Liver (tissue), 2 donors: ENCODE results near the gene WBP2.
"Not testable (repeated sequence)": the region's sequence is repeated elsewhere in the genome, so short reads cannot be mapped to it uniquely, and the experiment has no call there.

Experiments
- ATF3 ChIP-seq: IDR thresholded peaks from 2 replicates; pipeline ENCODE4 v1.6.1; 2016; ENCODE audit warnings: antibody characterized with exemption
- MAX ChIP-seq: IDR thresholded peaks from 2 replicates; pipeline ENCODE4 v1.6.1; 2016; ENCODE audit warnings: antibody characterized with exemption
- donor health status: healthy.

GRCh38 chr17:75885860-75886259, 30.7 kb upstream of the WBP2 start:
- TF ChIP-seq MAX, ATF3: not testable (repeated sequence)
